Psoas muscle (tissue), 8 donors: ENCODE measurements around the gene COPS9. TPM values are rescaled to one million over a fixed set of nuclear protein-coding genes. Genes with fewer than 3 reads are reported as not detected.

Experiments used
- ATAC-seq, 4 donors: fragments of 200-7000 bp; cut with Tn5 transposase; one replicate each; pipeline ENCODE4 v1.9.1; 2020; ENCODE audit warnings: moderate library complexity in 3 of 4, mild to moderate bottlenecking in 2 of 4
- DNase-seq, 2 donors: peaks; one replicate each; pipeline ENCODE4 v3.0.0-alpha.2; 2020
- H3K27ac ChIP-seq: fragments of 200-600 bp; one replicate; pipeline ENCODE4 v1.8.0; 2022
- H3K27me3 ChIP-seq, 3 donors: fragments of 200-600 bp in 1 of 3; one replicate each; pipeline versions ENCODE4 v1.6.1 to v1.8.0; 2013 to 2022; ENCODE audit warnings: low read length in 2 of 3, mild to moderate bottlenecking in 2 of 3, moderate library complexity in 1 of 3; ENCODE audit not compliant: insufficient read depth in 3 of 3
- H3K36me3 ChIP-seq, 2 donors: fragments of 200-600 bp in 1 of 2; one replicate each; pipeline versions ENCODE4 v1.6.1 to v1.8.0; 2013 to 2022; ENCODE audit warnings: low read depth in 1 of 2, mild to moderate bottlenecking in 1 of 2, moderate library complexity in 1 of 2; ENCODE audit not compliant: insufficient read depth in 1 of 2
- H3K4me1 ChIP-seq: fragments of 200-600 bp; one replicate; pipeline ENCODE4 v1.8.0; 2022
- H3K4me3 ChIP-seq: fragments of 200-600 bp; one replicate; pipeline ENCODE4 v1.8.0; 2022; ENCODE audit warnings: mild to moderate bottlenecking
- H3K9me3 ChIP-seq: fragments of 200-600 bp; one replicate; pipeline ENCODE4 v1.8.0; 2022
- WGBS, 3 donors: extraction: QIAGEN DNeasy Blood & Tissue Kit; methylation state at CpG; one replicate each; pipeline versions ENCODE4 v1.1.6 to v1.1.7; 2013; 5-methylcytosine and 5-hydroxymethylcytosine counted together
- intact Hi-C, 2 donors: fragments of 100-400 bp; cut with DNase I; formaldehyde crosslinking; loops; one replicate each; pipeline versions ENCODE4 v1.11.0 to v1.14.2; 2022
- polyA plus RNA-seq, 3 donors: library from polyadenylated mRNA; stranded (reverse); fragments of 200-250 nt; gene quantifications; one replicate each; pipeline ENCODE4 v1.2.3, GENCODE V29; 2013
- total RNA-seq, 4 donors: library from RNA; stranded (reverse); fragmentation: NEBNext Ultra II Directional in 2 of 4; extraction: Animal tissue kit (Norgen Biotek cat#: 25700) in 2 of 4; gene quantifications; one replicate each; pipeline versions ENCODE4 v1.2.1 to v1.2.4, GENCODE V29; 2021 to 2023
- TF ChIP-seq, protein P1 (sequence below): fragments of 200-600 bp; IDR thresholded peaks from one replicate; pipeline ENCODE4 v1.8.0; 2022; ENCODE audit warnings: antibody characterized with exemption
- donor health status: healthy with polysubstance abuse.
- donor health status: DM: no; HTN: no; CAD: no; lungs with moderate emphysema.
- donor health status: Bipolar disorder and iron deficiency.
- donor health status: healthy.
- donor health status: DM: yes; HTN: yes; CAD: no.
- donor health status: DM: no; HTN: no; CAD: no.
- donor health status: DM: no; HTN: no; CAD: no.
- donor health status: DM: yes; HTN: yes; CAD: no.

Gene COPS9
- total and polyA plus RNA-seq, 7 donors = 136 to 597 (median 214) TPM

DNA sequence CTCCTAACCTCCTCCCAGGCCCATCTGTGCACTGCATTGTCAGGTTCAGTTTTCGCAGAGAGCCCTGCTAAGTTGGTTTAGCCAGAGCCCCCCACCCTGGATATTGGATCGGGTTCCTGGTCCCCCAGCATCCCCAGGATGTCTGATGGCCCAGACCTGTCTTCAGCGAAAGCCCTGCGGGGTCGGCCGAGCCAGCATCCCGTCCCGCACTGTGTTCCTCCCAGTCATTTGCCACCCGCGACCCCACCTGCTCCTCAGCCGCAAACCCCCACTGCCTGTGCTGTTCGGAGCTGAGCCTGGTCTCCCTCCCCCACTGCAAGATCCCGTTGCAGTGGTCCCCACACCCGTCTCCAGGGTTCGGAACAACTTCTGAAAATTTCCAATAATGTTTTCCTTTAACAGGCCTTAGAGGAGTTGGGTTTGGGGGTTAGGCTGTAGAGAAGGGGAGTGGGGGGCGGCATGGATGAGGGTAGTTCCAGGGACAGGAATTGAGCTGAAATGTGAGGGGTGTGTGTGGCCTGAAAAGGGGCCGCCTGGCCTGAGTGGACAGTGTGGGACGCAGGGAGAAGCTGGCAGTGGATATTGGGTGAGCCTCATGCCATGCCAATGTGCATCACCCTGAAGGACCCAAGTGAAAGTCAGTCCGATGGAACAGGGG lies 1.6 kb upstream of the COPS9 start:
- WGBS, 3 donors = 87 to 88% (median 87%) methylated on average over 19 of the region's 19 CpGs
- no peak overlapping the region for H3K4me3 ChIP-seq
- intact Hi-C loops = loop anchor here in 1 of 2 donors (10.0 kb wide), 1 partner anchor 203 kb away; no protein-coding TSS in a partner anchor
- peak in 1 of 2 donors; percentile 33 for DNase-seq
- H3K36me3 ChIP-seq = peaks cover 0 to 12% of the 10 kb centered on the region in 2 donors
- no peak for ATAC-seq
- TF ChIP-seq, protein P1, sequence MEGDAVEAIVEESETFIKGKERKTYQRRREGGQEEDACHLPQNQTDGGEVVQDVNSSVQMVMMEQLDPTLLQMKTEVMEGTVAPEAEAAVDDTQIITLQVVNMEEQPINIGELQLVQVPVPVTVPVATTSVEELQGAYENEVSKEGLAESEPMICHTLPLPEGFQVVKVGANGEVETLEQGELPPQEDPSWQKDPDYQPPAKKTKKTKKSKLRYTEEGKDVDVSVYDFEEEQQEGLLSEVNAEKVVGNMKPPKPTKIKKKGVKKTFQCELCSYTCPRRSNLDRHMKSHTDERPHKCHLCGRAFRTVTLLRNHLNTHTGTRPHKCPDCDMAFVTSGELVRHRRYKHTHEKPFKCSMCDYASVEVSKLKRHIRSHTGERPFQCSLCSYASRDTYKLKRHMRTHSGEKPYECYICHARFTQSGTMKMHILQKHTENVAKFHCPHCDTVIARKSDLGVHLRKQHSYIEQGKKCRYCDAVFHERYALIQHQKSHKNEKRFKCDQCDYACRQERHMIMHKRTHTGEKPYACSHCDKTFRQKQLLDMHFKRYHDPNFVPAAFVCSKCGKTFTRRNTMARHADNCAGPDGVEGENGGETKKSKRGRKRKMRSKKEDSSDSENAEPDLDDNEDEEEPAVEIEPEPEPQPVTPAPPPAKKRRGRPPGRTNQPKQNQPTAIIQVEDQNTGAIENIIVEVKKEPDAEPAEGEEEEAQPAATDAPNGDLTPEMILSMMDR = no peak
- no peaks in the 10 kb centered on the region for H3K9me3 ChIP-seq
- H3K27me3 ChIP-seq = no peaks in the 10 kb centered on the region
- no peak overlapping the region for H3K27ac ChIP-seq
- peaks cover 12% of the 10 kb centered on the region for H3K4me1 ChIP-seq

DNA sequence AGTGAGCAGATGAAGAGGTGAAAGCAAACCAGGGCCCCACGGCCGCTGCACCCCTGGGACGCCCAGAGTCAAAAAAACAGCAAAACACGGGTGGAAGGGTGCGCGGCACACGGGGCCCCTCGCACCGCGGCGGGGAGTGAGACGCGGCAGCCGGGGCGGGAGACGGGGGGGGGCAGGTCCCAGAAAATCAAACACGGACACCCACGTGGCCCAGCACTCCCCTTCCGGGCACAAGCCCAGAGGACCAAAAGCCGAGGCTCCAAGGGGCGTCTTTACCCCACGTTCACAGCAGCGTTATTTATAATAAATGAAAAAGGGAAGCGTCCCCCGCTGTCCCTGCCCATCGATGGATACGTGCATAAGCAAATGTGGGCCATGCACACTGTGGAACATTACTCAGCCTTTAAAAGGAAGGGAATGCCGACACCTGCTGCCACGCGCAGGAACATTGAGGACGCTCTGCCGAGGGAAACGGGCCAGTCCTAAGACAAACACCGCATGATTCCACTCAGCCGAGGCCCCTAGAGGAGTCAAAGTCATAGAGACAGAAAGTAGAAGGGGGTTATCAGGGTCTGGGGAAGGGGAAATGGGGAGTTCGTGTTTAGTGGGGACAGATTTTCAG lies 677 bp upstream of the COPS9 start:
- Histone ChIP-seq H3K4me3 (peak overlapping the region; percentile 99), H3K36me3 (peaks cover 0 to 21% of the 10 kb centered on the region in 2 donors), H3K4me1 (peaks cover 12% of the 10 kb centered on the region), H3K27me3 (no peaks in the 10 kb centered on the region), H3K9me3 (no peaks in the 10 kb centered on the region), H3K27ac (peak overlapping the region; percentile 86)
- DNase-seq (no peak), ATAC-seq (peak; percentile 2 to 33 (median 16))
- WGBS, 3 donors = 35 to 37% (median 36%) methylated on average over 36 of the region's 36 CpGs
- intact Hi-C loops = loop anchor here in 1 of 2 donors (10.0 kb wide), 1 partner anchor 202 kb away; no protein-coding TSS in a partner anchor
- TF ChIP-seq, protein P1 = no peak

DNA sequence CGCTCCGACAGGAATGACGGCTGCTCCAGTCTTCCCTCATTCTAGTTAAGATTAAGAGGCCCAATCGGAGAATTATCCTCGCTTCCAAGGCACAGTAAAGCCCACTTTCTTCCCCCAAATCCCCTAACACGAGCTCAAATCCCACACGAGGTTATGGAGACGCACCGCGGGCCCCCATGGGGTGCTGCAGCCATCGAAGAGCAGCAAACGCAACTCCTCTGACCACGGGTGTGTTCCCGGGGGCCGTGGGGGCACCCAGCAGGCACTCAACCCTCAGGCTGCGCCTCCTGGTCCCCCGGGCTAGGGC lies 446 bp downstream of the COPS9 start:
- H3K27ac ChIP-seq = peak overlapping the region; percentile 86
- H3K36me3 ChIP-seq = peaks cover 2 to 32% of the 10 kb centered on the region in 2 donors
- no peak for DNase-seq
- H3K4me1 ChIP-seq = peaks cover 12% of the 10 kb centered on the region
- WGBS, 3 donors = 0 to 1% (median 1%) methylated on average over 17 of the region's 17 CpGs
- peak overlapping the region; percentile 99 for H3K4me3 ChIP-seq
- no peaks in the 10 kb centered on the region for H3K9me3 ChIP-seq
- intact Hi-C loops = loop anchor here in 1 of 2 donors (10.0 kb wide), 1 partner anchor 201 kb away; no protein-coding TSS in a partner anchor
- peak in 1 of 4 donors; percentile 4 for ATAC-seq
- no peaks in the 10 kb centered on the region for H3K27me3 ChIP-seq
- TF ChIP-seq, protein P1 = no peak

DNA sequence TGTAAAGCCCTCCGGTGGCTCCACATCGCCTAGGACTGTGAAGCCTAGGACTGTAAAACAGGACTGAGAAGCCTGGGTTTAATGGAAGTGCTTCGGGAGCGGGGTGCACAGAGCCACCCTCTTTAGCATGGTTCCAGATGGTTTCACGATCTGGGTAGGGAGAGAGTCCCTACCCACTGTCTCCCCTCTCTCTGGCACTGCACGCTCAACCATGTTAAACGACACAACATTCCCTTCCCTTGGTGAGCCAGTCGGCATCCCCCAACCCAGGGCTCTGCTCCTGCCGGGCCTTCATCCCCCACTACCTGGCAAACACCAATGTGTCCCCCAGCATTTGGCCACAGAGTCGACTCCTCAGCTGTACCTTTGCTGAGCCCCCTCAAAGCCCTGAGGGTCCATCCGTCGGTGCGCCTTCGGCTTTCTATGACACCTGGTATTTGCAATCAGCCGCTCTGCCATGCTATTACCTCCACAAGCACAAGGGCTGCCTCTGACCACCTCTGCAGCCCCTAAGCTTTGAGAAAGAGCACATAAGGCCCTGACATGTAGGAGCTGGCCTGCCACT lies 1.1 kb downstream of the COPS9 start:
- ATAC-seq (no peak), DNase-seq (peak in 1 of 2 donors; percentile 44)
- no peaks in the 10 kb centered on the region for H3K27me3 ChIP-seq
- peaks cover 2 to 39% of the 10 kb centered on the region in 2 donors for H3K36me3 ChIP-seq
- peaks cover 12% of the 10 kb centered on the region for H3K4me1 ChIP-seq
- H3K9me3 ChIP-seq = no peaks in the 10 kb centered on the region
- peak overlapping the region; percentile 86 for H3K27ac ChIP-seq
- WGBS, 3 donors = 71 to 77% (median 72%) methylated on average over 15 of the region's 15 CpGs
- intact Hi-C loops = loop anchor here in 1 of 2 donors (10.0 kb wide), 1 partner anchor 200 kb away; no protein-coding TSS in a partner anchor
- peak overlapping the region; percentile 99 for H3K4me3 ChIP-seq
- TF ChIP-seq, protein P1 = no peak
